T-helper 22 cell (primary cell): ENCODE results near the gene TSPOAP1.

ENCODE experiments used
- DNase-seq: peaks from one replicate; pipeline ENCODE4 v3.0.0-alpha.2; 2020; ENCODE audit warnings: low read depth

Gene TSPOAP1

DNA sequence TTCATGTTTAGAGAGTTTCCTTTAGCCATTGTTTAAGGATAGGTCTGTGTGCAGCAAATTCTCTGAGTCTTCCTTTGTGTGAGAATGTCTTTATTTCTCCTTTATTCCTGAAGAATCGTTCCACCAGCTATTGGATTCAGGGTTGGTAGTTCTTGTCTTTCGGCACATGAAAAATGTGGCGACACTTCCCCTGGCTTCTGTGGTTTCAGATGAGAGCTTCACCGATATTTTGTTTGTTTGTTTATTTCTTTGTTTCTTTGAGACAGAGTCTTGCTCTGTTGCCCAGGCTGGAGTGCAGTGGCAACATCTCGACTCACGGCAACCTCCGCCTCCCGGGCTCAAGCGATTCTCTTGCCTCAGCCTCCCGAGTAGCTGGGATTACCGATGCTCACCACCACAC is 66.4 kb downstream of the TSPOAP1 start:
- DNase-seq: no peak

DNA sequence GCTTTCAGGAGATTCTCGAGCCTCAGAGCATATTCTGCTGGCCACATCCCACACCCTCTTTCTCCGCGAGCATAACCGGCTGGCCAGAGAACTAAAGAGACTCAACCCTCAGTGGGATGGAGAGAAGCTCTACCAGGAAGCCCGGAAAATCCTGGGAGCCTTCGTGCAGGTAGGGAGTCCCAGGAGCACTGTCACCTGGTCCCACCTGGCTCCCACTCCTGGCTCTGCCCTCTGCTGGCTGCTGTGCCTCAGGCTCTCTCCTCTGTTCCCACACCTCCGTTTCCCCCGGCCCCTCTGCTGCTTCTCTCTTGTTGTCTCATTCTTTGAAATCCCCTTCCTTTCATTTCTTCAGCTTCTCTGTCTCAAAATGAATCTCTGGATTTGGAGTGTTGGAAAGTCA is 73.8 kb downstream of the TSPOAP1 start:
- no peak for DNase-seq

DNA sequence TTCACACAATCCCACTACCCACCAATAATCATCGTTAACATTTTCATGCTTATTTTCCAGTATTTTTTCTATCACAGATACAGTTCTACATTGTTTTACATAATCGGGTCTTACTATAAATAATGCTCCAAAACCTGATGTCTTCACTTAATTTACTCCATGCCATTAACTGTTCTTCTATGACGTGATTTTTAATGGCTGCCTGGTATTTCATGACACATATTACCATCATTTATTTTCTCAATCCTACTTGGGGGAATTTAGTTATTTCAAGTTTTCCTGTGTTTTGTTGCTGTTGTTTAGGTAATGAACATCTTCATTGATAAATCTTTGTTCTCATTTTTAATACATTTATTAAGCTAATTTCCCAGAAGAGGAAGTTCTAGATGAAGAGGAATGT is 75.5 kb downstream of the TSPOAP1 start:
- DNase-seq: no peak

DNA sequence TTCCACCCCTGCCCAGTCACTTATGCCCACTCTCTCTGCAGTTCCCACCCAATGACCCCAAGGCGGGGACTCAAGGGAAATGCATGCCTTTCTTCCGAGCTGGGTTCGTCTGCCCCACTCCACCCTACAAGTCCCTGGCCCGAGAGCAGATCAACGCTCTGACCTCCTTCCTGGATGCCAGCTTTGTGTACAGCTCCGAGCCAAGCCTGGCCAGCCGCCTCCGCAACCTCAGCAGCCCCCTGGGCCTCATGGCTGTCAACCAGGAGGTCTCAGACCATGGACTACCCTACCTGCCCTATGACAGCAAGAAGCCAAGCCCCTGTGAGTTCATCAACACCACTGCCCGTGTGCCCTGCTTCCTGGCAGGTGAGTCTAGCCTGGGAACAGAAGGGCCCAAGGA is 76.5 kb downstream of the TSPOAP1 start:
- DNase-seq: no peak
